Type B pancreatic cell (in vitro differentiated cells): Measurements from ENCODE around the gene SLC10A2. TPM values are rescaled to one million over a fixed set of nuclear protein-coding genes. Genes with fewer than 3 reads are reported as not detected.

Experiments used
- DNase-seq: peaks from one replicate; pipeline ENCODE4 v3.0.0; 2021; ENCODE audit warnings: mixed read lengths; ENCODE audit not compliant: unreplicated experiment; ENCODE audit errors: extremely low spot score
- H3K27ac Mint-ChIP-seq: 2 replicates; pipeline ENCODE4 v1.8.0; 2021; ENCODE audit warnings: mild to moderate bottlenecking, mixed read lengths
- H3K27me3 Mint-ChIP-seq: 2 replicates; pipeline ENCODE4 v1.8.0; 2021; ENCODE audit warnings: mixed read lengths
- H3K36me3 Mint-ChIP-seq: 2 replicates; pipeline ENCODE4 v1.8.0; 2021; ENCODE audit warnings: mixed read lengths
- H3K4me1 Mint-ChIP-seq: one replicate; pipeline ENCODE4 v1.8.0; 2021; ENCODE audit warnings: mixed read lengths; ENCODE audit not compliant: unreplicated experiment
- H3K4me3 Mint-ChIP-seq: 2 replicates; pipeline ENCODE4 v1.8.0; 2021; ENCODE audit warnings: mild to moderate bottlenecking, mixed read lengths
- H3K9me3 Mint-ChIP-seq: 2 replicates; pipeline ENCODE4 v1.8.0; 2021; ENCODE audit warnings: mixed read lengths
- CTCF ChIP-seq: fragments of 200-600 bp; sonication (generic); conservative IDR thresholded peaks from 2 replicates; pipeline ENCODE4 v1.5.0; 2021; ENCODE audit warnings: antibody characterized with exemption, mild to moderate bottlenecking
- total RNA-seq: library from RNA; stranded (reverse); gene quantifications from 2 replicates; pipeline ENCODE4 v1.2.1, GENCODE V29; 2021; ENCODE audit warnings: low replicate concordance

The SLC10A2 gene
- total RNA-seq, 1 donor from 2014 or later = 1.7 TPM

DNA sequence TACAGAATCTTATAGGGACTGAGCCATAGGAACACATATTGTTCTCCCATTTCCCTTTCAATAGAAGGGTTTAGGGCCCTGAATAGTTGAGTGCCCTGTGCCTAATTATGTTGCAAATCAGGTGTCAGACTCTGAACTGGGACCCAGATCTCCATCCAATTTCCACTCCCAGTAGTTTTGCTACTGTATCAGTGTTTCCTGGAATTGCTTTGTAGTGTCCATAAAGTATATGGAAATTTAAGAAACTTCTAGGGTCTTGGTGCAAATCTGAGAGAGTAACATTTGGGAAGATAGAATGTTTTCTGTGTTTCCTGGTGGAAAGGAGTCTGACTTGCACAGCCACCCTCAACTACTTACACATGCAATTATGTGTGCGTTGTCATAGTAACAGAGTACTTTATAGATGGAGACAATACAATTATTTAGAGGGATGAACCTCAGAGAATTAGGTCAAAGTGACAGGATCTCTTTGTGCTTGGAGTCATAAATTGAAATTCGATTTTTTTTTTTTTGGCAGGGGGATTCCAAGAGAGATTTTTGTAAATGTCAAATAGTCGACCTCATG, 646 bp upstream of the SLC10A2 start:
- no peaks in the 10 kb centered on the region for H3K27me3 Mint-ChIP-seq
- no peak for TF ChIP-seq CTCF
- no peaks in the 10 kb centered on the region for H3K36me3 Mint-ChIP-seq
- no peak overlapping the region for H3K27ac Mint-ChIP-seq
- no peaks in the 10 kb centered on the region for H3K9me3 Mint-ChIP-seq
- H3K4me1 Mint-ChIP-seq = peaks cover 7% of the 10 kb centered on the region
- no peak overlapping the region for H3K4me3 Mint-ChIP-seq
- no peak for DNase-seq

GRCh38 chr13:103063376-103063775, 2.8 kb downstream of the SLC10A2 start:
- no peaks in the 10 kb centered on the region for H3K36me3 Mint-ChIP-seq
- no peak for DNase-seq
- no peaks in the 10 kb centered on the region for H3K9me3 Mint-ChIP-seq
- peaks cover 3% of the 10 kb centered on the region for H3K4me1 Mint-ChIP-seq
- no peak overlapping the region for H3K27ac Mint-ChIP-seq
- no peak overlapping the region for H3K4me3 Mint-ChIP-seq
- H3K27me3 Mint-ChIP-seq = no peaks in the 10 kb centered on the region
- no peak for TF ChIP-seq CTCF

- no peaks in the 10 kb centered on the region for H3K36me3 Mint-ChIP-seq
- no peak for TF ChIP-seq CTCF
- H3K4me3 Mint-ChIP-seq = no peak overlapping the region
- H3K27ac Mint-ChIP-seq = no peak overlapping the region
- no peaks in the 10 kb centered on the region for H3K4me1 Mint-ChIP-seq
- no peak for DNase-seq
- H3K27me3 Mint-ChIP-seq = no peaks in the 10 kb centered on the region
- H3K9me3 Mint-ChIP-seq = no peaks in the 10 kb centered on the region
These were observed 4.1 kb downstream of the SLC10A2 start for GRCh38 chr13:103062079-103062478.

DNA sequence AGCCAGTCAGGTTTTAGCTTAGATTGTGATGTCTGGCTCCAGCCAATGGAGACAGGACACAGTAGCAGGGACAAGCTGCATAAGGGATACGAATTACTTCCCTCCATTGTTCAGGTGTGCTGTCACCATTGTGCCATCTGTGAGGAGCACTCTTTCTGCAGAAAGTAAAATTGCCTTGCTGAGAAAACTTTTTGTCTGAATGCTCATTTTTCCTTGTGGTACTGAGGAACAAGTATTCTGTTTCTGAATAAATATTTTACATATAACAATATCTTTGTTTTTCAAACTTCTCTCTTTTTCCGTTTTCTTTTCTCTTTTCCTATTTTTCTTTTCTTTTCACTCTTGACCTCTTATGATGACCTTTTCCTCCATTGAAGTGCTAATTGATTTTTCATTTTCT, 10.2 kb downstream of the SLC10A2 start:
- peaks cover 4% of the 10 kb centered on the region for H3K36me3 Mint-ChIP-seq
- no peak for DNase-seq
- peaks cover 9% of the 10 kb centered on the region for H3K9me3 Mint-ChIP-seq
- H3K4me3 Mint-ChIP-seq = no peak overlapping the region
- H3K27me3 Mint-ChIP-seq = no peaks in the 10 kb centered on the region
- no peaks in the 10 kb centered on the region for H3K4me1 Mint-ChIP-seq
- H3K27ac Mint-ChIP-seq = no peak overlapping the region
- no peak for TF ChIP-seq CTCF

DNA sequence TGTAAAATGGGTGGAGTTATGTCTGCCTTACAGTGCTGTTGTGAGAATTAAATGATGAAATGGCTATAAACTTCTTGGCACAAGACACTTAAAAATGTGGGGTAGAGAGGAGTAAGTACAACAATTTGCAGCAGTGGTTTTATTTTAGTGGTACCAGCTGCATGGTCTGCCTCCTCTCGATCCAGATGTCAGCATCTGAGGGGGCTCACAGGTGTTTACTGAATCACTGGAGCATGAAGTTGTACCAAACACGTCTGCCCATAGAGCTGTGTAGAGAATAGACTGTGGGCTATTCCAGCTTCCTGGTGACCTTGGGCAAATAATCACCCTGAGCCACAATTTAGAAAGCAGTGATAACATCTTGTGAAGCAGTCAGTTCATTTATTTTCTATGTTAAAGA, 11.1 kb downstream of the SLC10A2 start:
- Mint-ChIP-seq H3K4me3 (no peak overlapping the region), H3K27ac (no peak overlapping the region), H3K27me3 (no peaks in the 10 kb centered on the region), H3K36me3 (peaks cover 4% of the 10 kb centered on the region), H3K9me3 (peaks cover 9% of the 10 kb centered on the region), H3K4me1 (no peaks in the 10 kb centered on the region)
- TF ChIP-seq CTCF = no peak
- no peak for DNase-seq

GRCh38 chr13:103046676-103047075, 19.5 kb downstream of the SLC10A2 start:
- Mint-ChIP-seq H3K36me3 (no peaks in the 10 kb centered on the region), H3K27me3 (no peaks in the 10 kb centered on the region), H3K4me1 (no peaks in the 10 kb centered on the region), H3K4me3 (no peak overlapping the region), H3K27ac (no peak overlapping the region), H3K9me3 (no peaks in the 10 kb centered on the region)
- no peak for TF ChIP-seq CTCF
- DNase-seq = no peak
